Mesenchymal stem cell (in vitro differentiated cells and primary cell): ENCODE results near the gene EFNA1.
A peak's percentile ranks its signal among the peaks of the same experiment; 100 is the strongest.

Experiments used
- DNase-seq: peaks from one replicate; pipeline ENCODE4 v3.0.0-alpha.2; 2013
- H2AFZ ChIP-seq: one replicate; pipeline ENCODE4 v1.6.1; 2013; ENCODE audit warnings: low read depth, mild to moderate bottlenecking, control low read depth, inconsistent platforms, low read length, moderate library complexity
- H2AK5ac ChIP-seq: 2 replicates; pipeline ENCODE4 v1.6.1; 2013; ENCODE audit warnings: low read length, moderate library complexity, mild to moderate bottlenecking, inconsistent platforms; ENCODE audit not compliant: severe bottlenecking
- H2BK120ac ChIP-seq: one replicate; pipeline ENCODE4 v1.6.1; 2013; ENCODE audit warnings: low read depth, mild to moderate bottlenecking, inconsistent platforms, low read length, moderate library complexity
- H2BK12ac ChIP-seq, 2 experiments: one replicate each; pipeline ENCODE4 v1.6.1; 2013; ENCODE audit warnings: inconsistent platforms in 2 of 2, low read length in 2 of 2, mild to moderate bottlenecking in 2 of 2, moderate library complexity in 2 of 2, control low read depth in 1 of 2
- H2BK15ac ChIP-seq: one replicate; pipeline ENCODE4 v1.6.1; 2013; ENCODE audit warnings: mild to moderate bottlenecking, low read depth, inconsistent platforms; ENCODE audit not compliant: poor library complexity, severe bottlenecking
- H2BK5ac ChIP-seq: 2 replicates; pipeline ENCODE4 v1.6.1; 2013; ENCODE audit warnings: low read depth, mild to moderate bottlenecking, low read length, control low read depth, inconsistent platforms; ENCODE audit not compliant: poor library complexity, severe bottlenecking
- H3K14ac ChIP-seq, 2 experiments: one replicate each; pipeline ENCODE4 v1.6.1; 2013; ENCODE audit warnings: inconsistent platforms in 2 of 2, low read length in 2 of 2, control low read depth in 1 of 2, mild to moderate bottlenecking in 1 of 2, moderate library complexity in 1 of 2
- H3K18ac ChIP-seq, 2 experiments: one replicate each; pipeline ENCODE4 v1.6.1; 2013; ENCODE audit warnings: inconsistent platforms in 2 of 2, low read length in 2 of 2, control low read depth in 1 of 2, low read depth in 1 of 2, mild to moderate bottlenecking in 1 of 2
- H3K23ac ChIP-seq, 2 experiments: one replicate each; pipeline ENCODE4 v1.6.1; 2013; ENCODE audit warnings: inconsistent platforms in 2 of 2, low read length in 2 of 2, mild to moderate bottlenecking in 2 of 2, moderate library complexity in 2 of 2, control low read depth in 1 of 2
- H3K27ac ChIP-seq: 2 replicates; pipeline ENCODE4 v1.5.1; 2013; ENCODE audit warnings: mild to moderate bottlenecking, moderate library complexity, low read length, control low read depth, inconsistent platforms; ENCODE audit not compliant: poor library complexity, severe bottlenecking
- H3K27me3 ChIP-seq, 2 experiments: 2 replicates each; pipeline versions ENCODE4 v1.6.1 to v1.7.0; 2013; ENCODE audit warnings: low read length in 2 of 2, mild to moderate bottlenecking in 2 of 2, moderate library complexity in 2 of 2, control low read depth in 1 of 2, inconsistent platforms in 1 of 2; ENCODE audit not compliant: control insufficient read depth in 1 of 2, insufficient read depth in 1 of 2
- H3K36me3 ChIP-seq, 2 experiments: 2 replicates each; pipeline versions ENCODE4 v1.6.1 to v1.7.0; 2013; ENCODE audit warnings: low read length in 2 of 2, control low read depth in 1 of 2, inconsistent platforms in 1 of 2, low read depth in 1 of 2, mild to moderate bottlenecking in 1 of 2; ENCODE audit not compliant: insufficient read depth in 2 of 2, control insufficient read depth in 1 of 2
- H3K4ac ChIP-seq, 2 experiments: one replicate each; pipeline ENCODE4 v1.6.1; 2013; ENCODE audit warnings: inconsistent platforms in 2 of 2, low read length in 2 of 2, mild to moderate bottlenecking in 2 of 2, moderate library complexity in 2 of 2, control low read depth in 1 of 2, low read depth in 1 of 2
- H3K4me1 ChIP-seq: 2 replicates; pipeline ENCODE4 v1.6.1; 2013; ENCODE audit warnings: low read depth, low read length, control low read depth; ENCODE audit not compliant: control insufficient read depth, insufficient read depth
- H3K4me2 ChIP-seq: 2 replicates; pipeline ENCODE4 v1.6.1; 2013; ENCODE audit warnings: low read length, mild to moderate bottlenecking, inconsistent platforms; ENCODE audit not compliant: poor library complexity, severe bottlenecking
- H3K4me3 ChIP-seq, 2 experiments: 2 replicates each; pipeline versions ENCODE4 v1.5.1 to v1.7.0; 2013; ENCODE audit warnings: low read length in 2 of 2, mild to moderate bottlenecking in 2 of 2, control low read depth in 1 of 2, low read depth in 1 of 2; ENCODE audit not compliant: insufficient read depth in 1 of 2
- H3K79me1 ChIP-seq: replicated peaks from 2 replicates; pipeline ENCODE4 v1.6.1; 2013; ENCODE audit warnings: mild to moderate bottlenecking, control low read depth, low read length, inconsistent platforms; ENCODE audit not compliant: poor library complexity, severe bottlenecking
- H3K9ac ChIP-seq: 2 replicates; pipeline ENCODE4 v1.7.0; 2013; ENCODE audit warnings: mild to moderate bottlenecking, low read length, moderate library complexity
- H3K9me3 ChIP-seq: 2 replicates; pipeline ENCODE4 v1.7.0; 2013; ENCODE audit warnings: mild to moderate bottlenecking, low read length; ENCODE audit not compliant: control insufficient read depth
- H4K8ac ChIP-seq: one replicate; pipeline ENCODE4 v1.6.1; 2013; ENCODE audit warnings: inconsistent platforms, mild to moderate bottlenecking, low read length, moderate library complexity
- H4K91ac ChIP-seq: one replicate; pipeline ENCODE4 v1.6.1; 2013; ENCODE audit warnings: mild to moderate bottlenecking, low read length, inconsistent platforms
- WGBS: methylation state at CpG from one replicate; pipeline ENCODE4 v1.1.7; 2013; ENCODE audit warnings: mixed read lengths; 5-methylcytosine and 5-hydroxymethylcytosine counted together

Gene EFNA1

DNA sequence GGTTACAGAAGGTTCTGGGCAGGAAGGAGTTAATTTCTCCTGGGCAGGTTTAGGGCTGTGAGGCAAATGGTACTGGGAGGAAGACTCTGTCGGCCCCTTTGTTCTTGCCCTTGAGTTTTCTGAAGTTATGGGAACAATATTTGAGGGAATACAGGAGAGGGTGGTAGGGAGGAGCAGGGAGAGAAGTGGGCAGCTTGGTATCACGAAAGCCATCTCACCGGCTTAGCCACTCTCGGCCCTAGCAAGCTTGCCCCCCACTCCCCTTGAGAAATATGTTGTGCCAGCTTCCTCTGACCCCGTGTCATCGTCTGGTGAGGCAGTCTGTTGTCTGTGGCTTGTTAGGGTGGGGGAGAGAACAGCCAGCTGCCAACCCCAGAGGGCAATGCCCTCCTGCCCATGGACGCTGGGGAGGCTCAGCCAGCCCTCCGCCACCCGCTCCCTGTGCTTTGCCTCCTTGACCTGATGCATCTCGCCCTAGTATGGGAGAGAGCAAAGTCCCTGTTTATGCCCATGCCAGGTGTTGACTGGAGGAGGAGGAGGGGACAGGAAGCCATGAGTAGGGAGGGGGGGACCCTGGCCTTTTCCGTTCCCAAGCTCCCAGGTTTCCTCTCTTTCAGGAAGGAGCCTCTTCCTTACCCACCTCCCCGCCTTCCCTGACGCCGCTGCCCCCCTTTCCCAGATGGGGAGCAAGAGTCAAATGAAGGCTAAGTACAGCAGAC lies 1.2 kb downstream of the EFNA1 start:
- Histone ChIP-seq H3K9ac (no peak overlapping the region), H2BK120ac (no peak overlapping the region), H3K14ac (peak overlapping the region in 1 of 2 experiments; percentile 44), H3K23ac (no peak overlapping the region), H3K4me1 (peaks cover 51% of the 10 kb centered on the region), H3K4me2 (peak overlapping the region; percentile 79), H3K27ac (no peak overlapping the region), H4K8ac (no peak overlapping the region), H2BK15ac (no peak overlapping the region), H4K91ac (no peak overlapping the region), H3K4ac (no peak overlapping the region), H2BK5ac (no peak overlapping the region), H3K18ac (peak overlapping the region in 1 of 2 experiments; percentile 46), H2AK5ac (no peak overlapping the region), H3K27me3 (peaks cover 46 to 66% of the 10 kb centered on the region in 2 experiments), H2BK12ac (peak overlapping the region in 1 of 2 experiments; percentile 29), H3K36me3 (peaks cover 0 to 13% of the 10 kb centered on the region in 2 experiments), H2AFZ (no peak overlapping the region), H3K9me3 (no peaks in the 10 kb centered on the region), H3K79me1 (no peaks in the 10 kb centered on the region), H3K4me3 (no peak overlapping the region)
- DNase-seq: no peak
- 32% methylated on average over 10 of the region's 14 CpGs for WGBS

DNA sequence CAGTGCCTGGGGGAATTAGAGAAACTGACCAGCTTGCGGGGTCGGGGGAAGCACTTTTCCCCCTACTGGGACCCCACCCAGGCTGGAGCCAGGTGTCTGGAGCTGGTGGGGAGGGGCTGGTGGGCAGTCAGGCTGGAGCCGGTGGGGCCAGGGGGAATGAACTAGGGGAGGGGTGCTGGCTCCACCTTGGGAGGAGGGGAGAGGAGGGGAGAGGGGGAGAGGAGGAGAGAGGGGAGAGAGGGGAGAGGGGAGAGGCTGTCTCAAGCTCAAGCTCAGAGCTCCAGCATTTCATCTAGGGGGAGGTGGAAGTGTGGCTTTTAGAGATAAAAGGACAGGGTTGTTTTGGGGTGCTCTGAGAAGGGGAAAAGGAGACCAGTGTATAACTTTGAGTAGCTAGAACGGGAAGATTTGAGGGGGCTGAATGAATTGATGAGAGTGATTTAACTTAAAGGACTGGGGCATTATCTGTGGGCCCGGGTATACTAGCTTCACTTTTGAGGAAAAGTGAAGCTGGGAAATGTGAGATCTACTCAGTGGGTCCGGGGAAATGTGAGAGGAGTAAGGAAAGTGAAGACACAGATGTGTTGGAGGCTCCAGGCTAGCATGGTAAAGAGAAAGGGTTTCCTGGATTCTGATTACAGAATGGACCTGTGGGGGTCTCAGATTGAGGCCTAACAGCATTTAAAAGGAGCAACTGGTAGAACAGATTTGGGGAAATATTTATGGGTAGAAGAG lies 2.8 kb downstream of the EFNA1 start:
- no peak overlapping the region for H3K18ac ChIP-seq
- no peak overlapping the region for H3K14ac ChIP-seq
- H3K36me3 ChIP-seq: peaks cover 0 to 16% of the 10 kb centered on the region in 2 experiments
- WGBS: 50% methylated on average over 6 of the region's 6 CpGs
- no peak overlapping the region for H3K4me3 ChIP-seq
- H2AFZ ChIP-seq: no peak overlapping the region
- no peak overlapping the region for H3K4me2 ChIP-seq
- peak overlapping the region; percentile 38 for H2BK15ac ChIP-seq
- no peak overlapping the region for H2BK5ac ChIP-seq
- no peak overlapping the region for H4K8ac ChIP-seq
- H3K27ac ChIP-seq: no peak overlapping the region
- no peak overlapping the region for H2BK12ac ChIP-seq
- H3K27me3 ChIP-seq: peaks cover 35 to 53% of the 10 kb centered on the region in 2 experiments
- H3K9ac ChIP-seq: no peak overlapping the region
- no peak for DNase-seq
- no peak overlapping the region for H3K23ac ChIP-seq
- H3K79me1 ChIP-seq: no peaks in the 10 kb centered on the region
- no peak overlapping the region for H4K91ac ChIP-seq
- no peak overlapping the region for H2AK5ac ChIP-seq
- H3K4ac ChIP-seq: no peak overlapping the region
- no peaks in the 10 kb centered on the region for H3K9me3 ChIP-seq
- H3K4me1 ChIP-seq: peaks cover 51% of the 10 kb centered on the region
- H2BK120ac ChIP-seq: no peak overlapping the region

DNA sequence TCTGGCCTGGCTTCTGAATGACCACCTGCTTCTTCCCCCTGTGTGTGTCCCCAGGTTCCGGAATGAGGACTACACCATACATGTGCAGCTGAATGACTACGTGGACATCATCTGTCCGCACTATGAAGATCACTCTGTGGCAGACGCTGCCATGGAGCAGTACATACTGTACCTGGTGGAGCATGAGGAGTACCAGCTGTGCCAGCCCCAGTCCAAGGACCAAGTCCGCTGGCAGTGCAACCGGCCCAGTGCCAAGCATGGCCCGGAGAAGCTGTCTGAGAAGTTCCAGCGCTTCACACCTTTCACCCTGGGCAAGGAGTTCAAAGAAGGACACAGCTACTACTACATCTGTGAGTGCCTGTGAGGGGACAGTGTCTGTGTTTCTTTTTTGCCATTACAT lies 3.6 kb downstream of the EFNA1 start:
- Histone ChIP-seq H2BK120ac (no peak overlapping the region), H3K14ac (no peak overlapping the region), H2AK5ac (no peak overlapping the region), H2AFZ (no peak overlapping the region), H3K9me3 (no peaks in the 10 kb centered on the region), H3K4ac (no peak overlapping the region), H3K36me3 (peaks cover 0 to 16% of the 10 kb centered on the region in 2 experiments), H3K9ac (no peak overlapping the region), H4K91ac (no peak overlapping the region), H3K18ac (no peak overlapping the region), H2BK12ac (no peak overlapping the region), H3K27me3 (peaks cover 26 to 44% of the 10 kb centered on the region in 2 experiments), H3K23ac (no peak overlapping the region), H3K4me2 (no peak overlapping the region), H3K27ac (no peak overlapping the region), H3K79me1 (no peaks in the 10 kb centered on the region), H2BK5ac (no peak overlapping the region), H3K4me1 (peaks cover 44% of the 10 kb centered on the region), H2BK15ac (no peak overlapping the region), H4K8ac (no peak overlapping the region), H3K4me3 (no peak overlapping the region)
- WGBS: 98% methylated on average over 8 of the region's 8 CpGs
- DNase-seq: no peak

DNA sequence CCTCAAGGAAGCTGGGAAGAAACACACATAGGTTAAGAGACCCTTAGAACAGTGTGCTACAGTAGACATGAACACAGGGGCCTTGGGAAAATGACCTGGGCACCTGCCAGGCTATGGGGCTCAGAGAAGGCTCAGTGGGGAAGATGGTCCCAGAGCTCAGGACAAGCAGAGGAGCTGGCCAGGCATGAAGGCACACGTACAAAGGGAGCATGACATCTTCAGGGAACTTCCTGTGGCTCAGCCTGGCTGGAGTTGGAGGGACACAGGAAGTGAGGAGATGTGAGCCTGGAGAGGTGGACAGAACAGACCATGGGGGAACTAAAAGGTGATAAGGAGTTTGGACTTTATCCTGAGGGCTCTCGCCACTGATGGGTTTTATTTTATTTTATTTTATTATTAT lies 4.2 kb downstream of the EFNA1 start:
- H3K27me3 ChIP-seq: peaks cover 21 to 39% of the 10 kb centered on the region in 2 experiments
- H2AK5ac ChIP-seq: no peak overlapping the region
- H3K79me1 ChIP-seq: peaks cover 3% of the 10 kb centered on the region
- H4K91ac ChIP-seq: no peak overlapping the region
- H3K18ac ChIP-seq: no peak overlapping the region
- peaks cover 42% of the 10 kb centered on the region for H3K4me1 ChIP-seq
- H3K9ac ChIP-seq: no peak overlapping the region
- no peaks in the 10 kb centered on the region for H3K9me3 ChIP-seq
- H2BK15ac ChIP-seq: no peak overlapping the region
- H2BK120ac ChIP-seq: no peak overlapping the region
- no peak overlapping the region for H3K23ac ChIP-seq
- peaks cover 0 to 16% of the 10 kb centered on the region in 2 experiments for H3K36me3 ChIP-seq
- 36% methylated on average over 1 of the region's 2 CpGs for WGBS
- no peak overlapping the region for H3K4me3 ChIP-seq
- H3K4me2 ChIP-seq: no peak overlapping the region
- no peak overlapping the region for H4K8ac ChIP-seq
- no peak for DNase-seq
- no peak overlapping the region for H3K27ac ChIP-seq
- H2BK12ac ChIP-seq: peak overlapping the region in 1 of 2 experiments; percentile 15
- H2BK5ac ChIP-seq: no peak overlapping the region
- H3K4ac ChIP-seq: no peak overlapping the region
- H2AFZ ChIP-seq: no peak overlapping the region
- no peak overlapping the region for H3K14ac ChIP-seq
